HPDE6-E6E7 (cell line): ENCODE results near the gene RAVER2.
A peak's percentile ranks its signal among the peaks of the same experiment; 100 is the strongest.
"Not testable (repeated sequence)": the region's sequence is repeated elsewhere in the genome, so short reads cannot be mapped to it uniquely, and the experiment has no call there.

Experiments
- DNase-seq: peaks from one replicate; pipeline ENCODE4 v3.0.0; 2011; ENCODE audit warnings: missing footprints; ENCODE audit errors: extremely low spot score

The RAVER2 gene

GRCh38 chr1:64814427-64814826, 69.6 kb downstream of the RAVER2 start:
- DNase-seq, result no peak

DNA sequence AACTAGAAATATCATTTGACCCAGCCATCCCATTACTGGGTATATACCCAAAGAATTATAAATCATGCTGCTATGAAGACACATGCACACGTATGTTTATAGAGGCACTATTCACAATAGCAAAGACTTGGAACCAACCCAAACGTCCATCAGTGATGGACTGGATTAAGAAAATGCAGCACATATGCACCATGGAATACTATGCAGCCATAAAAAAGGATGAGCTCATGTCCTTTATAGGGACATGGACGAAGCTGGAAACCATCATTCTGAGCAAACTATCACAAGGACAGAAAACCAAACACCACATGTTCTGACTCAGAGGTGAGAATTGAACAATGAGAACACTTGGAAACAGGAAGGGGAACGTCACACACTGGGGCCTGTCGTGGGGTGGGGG, 72.5 kb downstream of the RAVER2 start:
- not testable (repeated sequence) for DNase-seq

DNA sequence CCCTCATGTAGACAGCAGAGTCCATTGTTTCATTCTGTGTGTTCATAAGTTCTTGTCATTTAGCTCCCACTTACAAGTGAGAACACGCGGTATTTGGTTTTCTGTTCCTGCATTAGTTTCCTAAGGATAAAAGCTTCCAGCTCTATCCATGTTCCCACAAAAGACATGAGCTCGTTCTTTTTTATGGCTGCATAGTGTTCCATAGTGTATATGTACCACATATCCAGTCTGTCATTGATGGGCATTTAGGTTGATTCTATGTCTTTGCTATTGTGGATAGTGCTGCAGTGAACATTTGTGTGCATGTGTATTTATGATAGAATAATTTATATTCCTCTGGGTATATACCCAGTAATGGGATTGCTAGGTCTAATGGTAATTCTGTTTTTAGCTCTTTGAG, 75.7 kb downstream of the RAVER2 start:
- not testable (repeated sequence) for DNase-seq

DNA sequence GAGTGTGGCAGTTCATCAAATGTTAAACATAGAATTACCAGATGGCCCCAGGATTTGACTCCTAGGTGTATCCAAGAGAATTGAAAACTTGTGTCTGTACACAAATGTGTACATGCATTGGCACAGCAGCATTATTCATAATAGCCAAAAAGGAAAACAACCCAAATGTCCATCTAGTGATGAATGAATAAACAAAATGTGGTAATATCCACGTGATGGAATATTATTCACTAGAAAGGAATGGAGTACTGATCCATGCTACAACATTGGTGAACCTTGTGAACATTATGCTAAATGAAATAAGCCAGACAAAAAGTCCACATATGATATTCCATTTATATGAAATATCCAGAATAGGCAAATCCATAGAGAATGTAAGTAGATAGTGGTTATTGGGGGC, 77.7 kb downstream of the RAVER2 start:
- no peak for DNase-seq

- peak; percentile 28 for DNase-seq
These were observed 79.0 kb downstream of the RAVER2 start for GRCh38 chr1:64823691-64824476.

DNA sequence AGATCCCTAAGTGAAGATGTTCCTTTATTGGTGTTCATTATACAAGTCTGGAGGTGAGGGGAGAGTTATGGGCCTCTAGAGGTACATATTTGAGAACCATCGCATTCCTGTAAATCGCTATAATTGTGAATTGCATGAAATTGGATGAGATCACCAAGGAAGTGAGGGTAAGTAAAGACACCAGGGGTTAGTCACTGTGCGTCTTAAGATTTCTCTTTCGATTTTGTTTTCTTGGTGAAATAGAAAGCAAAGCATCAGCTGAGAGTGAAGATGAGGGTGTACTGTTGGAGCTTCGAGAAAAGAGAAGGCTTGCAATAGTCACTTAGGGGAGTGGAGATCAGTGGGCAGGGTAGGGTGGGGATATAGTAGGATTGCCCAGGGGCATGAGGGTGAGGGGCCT, 82.1 kb downstream of the RAVER2 start:
- no peak for DNase-seq

DNA sequence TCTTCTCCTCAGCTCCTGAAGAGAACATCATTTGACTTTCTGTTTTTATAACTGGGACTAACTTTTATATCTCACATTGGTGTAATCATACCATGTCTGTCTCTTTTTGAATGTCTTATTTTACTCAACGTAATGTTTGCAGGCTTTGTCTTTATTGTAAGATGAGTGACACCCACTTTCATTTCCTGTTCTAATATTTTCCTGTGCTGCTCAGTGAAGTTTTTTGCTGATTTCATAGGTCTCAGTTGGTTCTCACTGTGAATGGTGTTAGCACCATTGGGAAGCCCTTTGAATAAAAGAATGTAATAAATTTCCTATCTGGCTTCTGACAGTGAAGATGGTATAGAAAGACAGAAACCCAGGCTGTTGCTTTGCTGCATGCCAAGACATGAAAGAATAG, 84.0 kb downstream of the RAVER2 start:
- DNase-seq, result no peak

DNA sequence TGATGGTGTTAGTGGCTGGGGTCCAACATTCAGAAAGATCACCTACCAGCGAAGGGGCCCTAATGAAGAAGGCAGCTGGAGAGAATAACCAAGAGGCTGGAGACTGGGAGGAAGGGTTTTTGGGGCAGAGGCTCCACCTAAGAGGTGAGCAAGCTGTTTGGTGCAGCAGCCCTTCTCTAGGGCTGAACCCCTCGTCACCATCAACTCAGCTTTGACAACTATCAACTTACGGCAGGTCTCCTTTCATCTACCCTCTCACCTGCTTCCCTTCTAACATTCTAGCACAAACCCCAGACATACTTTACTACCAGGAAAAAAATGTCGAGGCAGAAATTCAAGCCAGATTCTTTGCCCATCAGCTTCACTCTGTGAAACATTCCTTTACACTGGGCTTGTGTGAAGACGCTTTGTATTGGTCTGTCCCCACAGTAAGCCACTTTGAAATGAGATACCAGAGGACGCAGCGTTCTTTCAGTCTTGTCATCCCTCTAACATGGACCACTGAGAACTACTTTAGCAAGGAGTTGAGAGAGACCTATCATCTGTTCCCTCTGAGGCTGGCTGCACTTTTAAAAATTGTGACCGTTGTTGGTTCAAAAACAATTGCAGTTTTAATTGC, 84.6 kb downstream of the RAVER2 start:
- DNase-seq, result no peak

GRCh38 chr1:64830030-64830651, 85.3 kb downstream of the RAVER2 start:
- no peak for DNase-seq

- DNase-seq, result peak; percentile 50
These were observed 89.9 kb downstream of the RAVER2 start for GRCh38 chr1:64834734-64835133.

DNA sequence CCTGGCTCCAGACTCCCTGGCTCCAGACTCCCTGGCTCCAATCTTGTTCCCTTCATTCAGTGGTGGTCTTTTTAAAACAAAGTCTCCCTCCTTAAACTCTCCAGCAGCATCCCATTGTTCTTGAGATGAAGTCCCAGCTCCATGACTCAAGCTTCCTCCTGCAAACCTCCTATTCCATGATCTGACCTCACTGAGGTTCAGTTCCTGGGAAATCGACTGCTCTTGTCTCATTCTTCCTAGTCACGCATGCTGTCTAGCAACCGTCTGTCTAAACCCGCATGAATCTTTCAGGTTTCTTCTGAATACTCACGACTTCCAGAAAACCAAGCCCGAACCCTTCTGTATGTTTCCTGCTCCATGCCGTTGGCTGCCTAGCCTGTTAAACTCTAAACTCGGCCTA, 91.9 kb downstream of the RAVER2 start:
- DNase-seq, result no peak

- DNase-seq, result no peak
These were observed 93.6 kb downstream of the RAVER2 start for GRCh38 chr1:64838486-64838885.

GRCh38 chr1:64839261-64839660, 94.4 kb downstream of the RAVER2 start:
- no peak for DNase-seq

- DNase-seq, result no peak
These were observed 95.0 kb downstream of the RAVER2 start for GRCh38 chr1:64839732-64840405.

- DNase-seq, result no peak
These were observed 96.6 kb downstream of the RAVER2 start for GRCh38 chr1:64841330-64842065.

DNA sequence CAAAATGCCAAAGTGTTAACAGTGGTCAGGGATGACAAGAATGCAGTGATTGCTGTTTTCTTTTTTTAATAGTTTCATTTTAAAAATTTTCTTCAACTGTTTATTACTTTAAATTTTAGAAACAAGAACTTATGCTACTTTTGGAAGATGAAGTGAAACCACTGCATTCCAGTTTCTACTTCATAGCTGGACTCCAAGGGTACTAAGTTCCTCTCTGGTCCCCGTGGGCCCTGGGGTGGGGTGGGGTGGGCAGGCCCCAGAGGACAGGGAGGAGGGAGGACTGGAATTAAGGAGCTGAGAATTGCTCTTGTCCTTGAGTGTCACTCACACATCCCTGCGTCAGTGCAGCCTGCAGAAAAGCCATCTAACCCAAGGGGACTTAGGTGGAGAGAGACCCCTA, 97.3 kb downstream of the RAVER2 start:
- no peak for DNase-seq

GRCh38 chr1:64843675-64844074, 98.8 kb downstream of the RAVER2 start:
- DNase-seq, result no peak

- no peak for DNase-seq
These were observed 99.3 kb downstream of the RAVER2 start for GRCh38 chr1:64844175-64844574.

- DNase-seq, result no peak
These were observed 99.7 kb downstream of the RAVER2 start for GRCh38 chr1:64844609-64845008.

DNA sequence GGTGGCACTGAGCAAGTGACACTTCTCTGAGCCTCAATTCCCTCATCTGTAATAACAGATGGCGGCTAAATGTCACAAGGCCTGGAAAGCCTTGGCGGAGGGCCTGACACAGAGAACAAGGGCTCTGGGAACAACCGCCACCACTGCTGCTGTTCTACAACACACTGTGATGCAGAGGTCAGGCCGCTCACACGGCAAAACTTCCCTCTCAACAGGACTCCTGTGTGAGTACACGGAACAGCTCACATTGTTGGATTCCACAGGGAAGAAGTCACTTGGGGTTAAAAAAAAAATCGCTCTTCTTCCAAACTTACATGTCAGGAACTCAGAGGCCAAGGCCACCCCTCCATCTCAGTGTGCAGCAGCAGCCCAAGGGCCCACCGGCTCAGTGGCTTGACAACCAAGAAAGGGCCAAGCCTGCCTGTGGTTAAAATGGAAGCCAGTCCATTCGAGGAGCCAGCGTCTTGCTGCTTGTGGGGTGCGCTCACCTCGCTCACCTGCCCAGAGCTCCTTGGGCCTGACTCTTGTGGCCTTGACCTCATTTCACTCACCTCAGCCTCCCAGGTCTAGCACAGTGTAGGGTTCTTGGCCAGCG, 101.1 kb downstream of the RAVER2 start:
- no peak for DNase-seq
